Medulla oblongata (tissue), 1 donor: ENCODE data around the gene TSSK1B.
"Not testable (repeated sequence)": the region's sequence is repeated elsewhere in the genome, so short reads cannot be mapped to it uniquely, and the experiment has no call there.

Experiments
- DNase-seq: peaks from one replicate; pipeline ENCODE4 v3.0.0-alpha.2; 2015; ENCODE audit errors: extremely low spot score

Gene TSSK1B

GRCh38 chr5:113397986-113398385, 36.8 kb downstream of the TSSK1B start:
- not testable (repeated sequence) for DNase-seq

- no peak for DNase-seq
Measured at GRCh38 chr5:113397046-113397445, 37.7 kb downstream of the TSSK1B start.

- no peak for DNase-seq
Measured at GRCh38 chr5:113394658-113395057, 40.1 kb downstream of the TSSK1B start.

- DNase-seq = no peak
Measured at GRCh38 chr5:113390224-113390623, 44.6 kb downstream of the TSSK1B start.

GRCh38 chr5:113389116-113389515, 45.7 kb downstream of the TSSK1B start:
- DNase-seq = no peak

- DNase-seq = no peak
Measured at GRCh38 chr5:113387844-113388243, 46.9 kb downstream of the TSSK1B start.

GRCh38 chr5:113384782-113385285, 50.0 kb downstream of the TSSK1B start:
- DNase-seq = no peak

GRCh38 chr5:113382731-113383130, 52.1 kb downstream of the TSSK1B start:
- DNase-seq = no peak
